GM18505 (cell line): Measurements from ENCODE around the gene MILR1.
"Not testable (repeated sequence)": the region's sequence is repeated elsewhere in the genome, so short reads cannot be mapped to it uniquely, and the experiment has no call there.

Source experiments
- ATAC-seq: cut with Tn5 transposase; IDR thresholded peaks from one replicate; pipeline ENCODE4 v1.9.1; 2021; ENCODE audit not compliant: unreplicated experiment
- POLR2A ChIP-seq: IDR thresholded peaks from 4 replicates; pipeline ENCODE4 v1.6.1; 2011; ENCODE audit warnings: borderline replicate concordance; ENCODE audit not compliant: insufficient read depth, insufficient read length; ENCODE audit errors: extremely low read depth

Gene MILR1

DNA sequence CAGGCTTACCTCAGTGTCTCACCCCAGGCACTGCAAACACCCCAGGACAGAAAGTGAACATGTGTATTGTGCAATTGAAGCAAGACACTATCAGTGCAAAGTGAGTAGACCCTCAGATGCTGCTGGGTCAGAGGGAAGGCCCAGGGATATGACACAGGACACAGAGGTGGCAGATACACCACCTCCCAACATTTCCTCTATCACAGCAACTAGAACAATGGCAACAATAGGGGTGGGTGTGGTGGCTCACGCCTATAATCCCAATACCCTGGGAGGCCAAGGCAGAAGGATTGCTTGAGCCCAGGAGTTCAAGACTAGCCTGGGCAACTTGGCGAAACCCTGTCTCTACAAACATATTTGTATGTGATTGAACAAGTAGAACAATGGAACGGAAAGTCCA lies 22.5 kb downstream of the MILR1 start:
- no peak for ATAC-seq

DNA sequence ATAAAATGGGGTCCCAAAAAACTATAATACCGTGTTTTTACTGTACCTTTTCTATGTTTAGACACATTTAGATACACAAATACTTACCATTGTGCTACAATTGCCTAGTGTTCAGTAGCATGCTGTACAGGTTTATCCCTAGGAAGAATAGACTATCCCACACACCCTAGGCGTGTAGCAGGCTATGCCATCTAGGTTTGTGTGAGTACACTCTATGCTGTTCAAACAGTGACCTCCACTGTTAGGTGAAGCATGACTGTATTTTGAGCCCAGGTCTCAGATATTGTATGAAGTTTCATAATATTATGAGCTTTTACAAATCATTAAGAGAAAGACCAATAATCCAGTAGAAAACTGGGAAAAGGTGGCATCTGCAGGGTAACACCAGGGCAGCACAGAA lies 23.6 kb downstream of the MILR1 start:
- no peak for TF ChIP-seq POLR2A
- ATAC-seq = no peak

More for the DNA sequence above, 22.5 kb downstream of the MILR1 start:
- TF ChIP-seq POLR2A = no peak

DNA sequence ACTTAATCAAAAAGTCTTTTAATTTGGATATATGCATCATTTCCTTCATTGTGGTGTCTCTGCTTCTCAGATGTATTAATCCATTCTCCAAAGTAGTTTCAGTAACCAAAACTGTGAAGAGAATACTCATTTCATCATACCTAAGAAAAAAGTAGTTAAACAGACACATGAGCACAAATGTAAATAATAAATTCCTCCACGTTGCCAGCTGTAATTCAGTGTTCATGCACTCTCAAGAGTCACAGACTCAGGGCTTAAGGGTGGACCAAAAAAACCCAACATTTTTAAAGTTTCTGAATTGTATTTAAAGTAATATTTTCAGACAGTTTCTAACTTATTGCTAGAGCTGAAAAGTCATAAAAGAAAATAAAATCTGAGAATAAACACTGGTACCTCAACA lies 28.9 kb downstream of the MILR1 start:
- no peak for ATAC-seq
- TF ChIP-seq POLR2A = no peak

DNA sequence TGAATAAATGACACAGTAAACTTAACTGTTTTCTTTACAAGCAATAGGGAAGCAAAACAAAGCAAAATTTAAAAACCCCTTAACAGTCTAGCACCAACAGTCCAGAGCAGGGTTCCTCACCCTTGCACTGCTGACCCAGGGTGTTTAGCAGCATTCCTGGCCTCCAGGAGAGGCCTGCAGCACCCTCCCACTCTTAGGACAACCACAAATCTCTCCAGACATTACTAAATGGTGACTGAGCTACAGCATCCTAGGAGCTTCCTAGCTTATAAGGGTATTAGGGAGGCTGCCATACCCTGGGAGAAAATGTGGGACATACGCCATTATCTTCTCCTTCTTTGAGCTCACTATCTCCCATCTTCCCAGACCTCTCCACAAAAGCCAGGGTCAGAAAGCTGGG lies 32.0 kb downstream of the MILR1 start:
- TF ChIP-seq POLR2A = no peak
- ATAC-seq = no peak

DNA sequence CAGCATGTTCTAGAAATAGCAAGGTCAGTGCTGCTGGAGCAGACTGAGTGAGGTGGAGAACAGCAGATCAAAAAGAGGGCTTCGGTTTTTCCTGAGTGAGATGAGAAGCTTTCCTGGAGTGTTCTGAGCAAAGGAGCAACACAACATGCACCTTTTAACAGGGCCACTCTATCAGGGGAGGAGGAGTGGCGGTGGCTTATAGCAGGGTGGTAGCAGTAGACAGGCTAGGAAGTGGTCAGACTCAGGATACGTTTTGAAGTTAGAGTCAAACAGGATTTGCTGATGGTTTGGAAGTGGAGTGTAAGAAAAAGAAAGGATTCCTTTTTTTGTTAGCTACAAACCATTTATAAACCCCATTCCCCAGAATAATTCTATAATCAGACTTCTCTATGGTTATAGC lies 35.5 kb downstream of the MILR1 start:
- no peak for ATAC-seq
- TF ChIP-seq POLR2A = no peak

DNA sequence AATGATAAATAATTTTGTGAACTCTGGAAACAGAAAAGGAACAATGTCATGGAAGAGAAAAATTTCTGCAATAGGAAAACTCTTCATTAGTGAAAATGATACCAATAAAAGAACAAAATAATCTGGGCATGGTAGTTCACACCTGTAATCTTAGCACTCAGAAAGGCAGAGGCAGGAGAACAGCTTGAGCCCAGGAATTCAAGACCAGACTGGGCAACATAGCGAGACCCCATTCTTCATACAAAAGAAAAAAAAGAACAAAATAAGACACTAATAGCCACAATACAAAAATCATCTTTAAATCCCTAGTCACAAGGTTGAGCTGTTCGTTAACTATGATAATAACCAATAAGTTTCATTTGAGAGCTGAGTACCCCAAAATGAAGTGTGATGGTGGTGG lies 39.4 kb downstream of the MILR1 start:
- no peak for ATAC-seq
- TF ChIP-seq POLR2A = no peak

DNA sequence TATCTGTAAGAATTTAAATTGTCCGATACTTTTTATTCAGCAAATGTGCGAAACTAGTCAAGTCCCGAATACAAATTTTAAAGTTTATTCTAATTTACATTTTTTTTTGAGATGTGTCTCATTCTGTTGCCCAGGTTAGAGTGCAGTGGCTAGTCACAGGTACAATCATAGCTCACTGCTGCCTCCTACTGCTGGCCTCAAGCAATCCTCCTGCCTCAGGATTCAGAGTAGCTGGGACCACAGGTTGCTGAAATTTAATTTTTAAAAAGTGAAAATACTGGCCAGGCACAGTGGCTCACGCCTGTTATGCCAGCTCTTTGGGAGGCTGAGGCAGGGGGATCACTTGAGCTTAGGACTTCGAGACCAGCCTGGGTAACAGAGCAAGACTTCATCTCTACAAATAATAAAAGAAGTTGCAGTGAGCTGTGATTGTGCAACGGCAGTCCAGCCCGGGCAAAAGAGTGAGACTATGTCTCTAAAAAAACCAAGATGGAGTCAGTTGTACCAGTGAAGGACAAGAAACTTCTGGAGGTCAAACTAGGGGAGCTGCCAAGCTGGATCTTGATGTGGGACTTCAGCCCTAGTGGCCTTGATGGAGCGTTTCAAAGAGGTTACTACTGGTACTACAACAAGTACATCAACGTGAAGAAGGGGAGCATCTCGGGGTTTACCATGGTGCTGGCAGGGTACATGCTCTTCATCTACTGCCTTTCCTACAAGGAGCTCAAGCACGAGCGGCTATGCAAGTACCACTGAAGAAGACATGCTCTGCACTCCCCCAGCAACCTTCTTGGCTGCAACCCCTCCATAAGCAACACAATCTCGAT lies 42.3 kb downstream of the MILR1 start:
- no peak for TF ChIP-seq POLR2A
- ATAC-seq = no peak

DNA sequence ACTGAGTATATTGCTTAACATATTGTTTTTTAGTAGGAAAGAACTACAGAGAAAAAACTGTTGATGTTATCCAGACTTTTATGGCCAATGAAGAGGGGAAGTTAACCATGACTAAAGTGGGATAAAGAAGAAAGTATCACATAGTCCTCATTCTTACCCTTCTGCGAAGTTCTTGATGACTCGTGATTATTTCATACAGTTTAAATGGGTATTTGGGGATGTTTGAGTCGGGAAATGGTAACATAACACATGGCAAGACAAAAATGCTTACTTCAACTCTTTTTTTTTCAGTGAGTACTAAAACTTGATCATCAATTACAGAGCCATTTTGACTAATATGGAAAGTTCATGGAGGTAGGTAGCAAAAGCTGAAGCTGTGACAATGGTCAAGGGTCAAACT lies 43.1 kb downstream of the MILR1 start:
- TF ChIP-seq POLR2A = no peak
- no peak for ATAC-seq

DNA sequence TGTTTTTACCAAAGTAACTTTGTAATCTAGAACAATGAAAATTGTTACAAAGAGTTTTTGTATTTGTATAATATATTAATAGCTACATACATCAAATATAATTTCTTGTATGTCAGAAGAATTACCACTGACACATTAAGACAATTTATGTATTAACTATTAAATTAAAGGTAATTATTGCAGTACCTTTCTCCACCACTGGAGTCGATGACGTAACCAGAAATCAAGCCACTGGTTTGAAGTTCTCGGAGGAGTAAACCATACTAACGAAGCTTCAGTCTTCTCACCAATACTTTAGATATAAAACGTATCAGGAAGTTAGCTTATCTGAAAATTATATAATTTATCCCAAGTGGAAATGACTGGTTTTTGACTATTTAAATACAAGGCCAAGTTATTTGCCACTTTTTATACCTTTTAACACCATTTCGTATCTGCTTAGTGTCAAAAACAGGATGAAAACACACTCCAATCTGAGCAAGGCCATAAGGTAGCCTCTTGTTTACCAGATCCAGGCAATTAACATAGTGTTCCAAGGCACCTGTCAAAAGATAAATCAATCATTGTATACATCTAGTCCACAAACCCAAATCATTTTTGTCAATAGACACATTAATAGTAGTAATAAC lies 43.7 kb downstream of the MILR1 start:
- no peak for TF ChIP-seq POLR2A
- ATAC-seq = no peak

DNA sequence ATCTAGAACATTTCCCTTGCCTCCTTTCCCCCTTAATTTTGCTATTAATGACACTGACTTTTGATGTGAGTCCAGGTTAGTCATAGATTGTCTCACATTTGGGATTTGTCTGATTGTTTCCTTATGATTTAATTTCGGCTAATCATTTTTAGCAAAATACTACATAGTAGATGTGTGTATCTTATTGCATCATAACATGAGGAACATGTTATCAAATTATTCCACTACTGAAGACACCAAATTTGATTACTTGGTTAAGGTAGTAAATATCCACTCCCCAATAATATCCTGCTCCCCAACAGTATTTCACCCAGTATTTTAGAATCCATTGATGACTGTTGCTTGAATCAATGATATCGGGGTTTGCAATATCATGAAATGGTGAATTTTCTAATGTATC lies 45.2 kb downstream of the MILR1 start:
- no peak for TF ChIP-seq POLR2A
- ATAC-seq = no peak

DNA sequence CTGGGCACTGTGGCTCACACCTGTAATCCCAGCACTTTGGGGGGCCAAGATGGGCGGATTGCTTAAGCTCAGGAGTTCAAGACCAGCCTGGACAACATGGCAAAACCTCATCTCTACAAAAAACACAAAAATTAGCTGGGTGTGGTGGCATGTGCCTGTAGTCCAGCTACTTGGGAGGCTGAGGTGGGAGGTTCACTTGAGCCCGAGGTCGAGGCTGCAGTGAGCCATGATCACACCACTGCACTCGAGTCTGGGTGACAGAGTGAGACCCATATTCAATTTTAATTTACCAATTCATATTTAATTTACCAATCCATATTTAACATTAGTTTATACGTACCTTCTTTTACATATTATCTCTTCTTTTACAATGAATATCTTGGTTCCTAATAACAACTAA lies 46.4 kb downstream of the MILR1 start:
- not testable (repeated sequence) for ATAC-seq

DNA sequence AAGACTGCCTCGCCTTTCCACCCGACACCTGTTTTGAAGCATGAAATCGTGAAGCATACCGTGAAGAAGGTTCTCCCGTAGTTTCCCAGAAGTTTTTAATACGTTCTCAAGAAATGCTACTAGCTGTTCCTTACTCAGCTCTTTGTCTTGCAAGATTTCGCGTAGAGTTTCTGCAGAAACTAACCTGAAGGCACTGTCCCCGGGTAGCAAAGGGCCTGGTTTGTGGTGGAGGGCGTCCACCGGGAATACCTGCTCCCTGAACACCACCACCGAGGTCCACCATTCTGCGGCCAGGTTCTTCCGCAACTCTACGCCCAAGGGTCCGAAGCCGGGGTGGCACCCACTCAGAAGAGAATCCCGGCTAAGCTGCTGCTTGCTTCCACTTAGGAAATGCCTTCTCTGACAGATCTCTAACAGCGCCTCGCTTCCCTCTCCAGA lies 47.5 kb downstream of the MILR1 start:
- ATAC-seq = no peak
- TF ChIP-seq POLR2A = no peak

DNA sequence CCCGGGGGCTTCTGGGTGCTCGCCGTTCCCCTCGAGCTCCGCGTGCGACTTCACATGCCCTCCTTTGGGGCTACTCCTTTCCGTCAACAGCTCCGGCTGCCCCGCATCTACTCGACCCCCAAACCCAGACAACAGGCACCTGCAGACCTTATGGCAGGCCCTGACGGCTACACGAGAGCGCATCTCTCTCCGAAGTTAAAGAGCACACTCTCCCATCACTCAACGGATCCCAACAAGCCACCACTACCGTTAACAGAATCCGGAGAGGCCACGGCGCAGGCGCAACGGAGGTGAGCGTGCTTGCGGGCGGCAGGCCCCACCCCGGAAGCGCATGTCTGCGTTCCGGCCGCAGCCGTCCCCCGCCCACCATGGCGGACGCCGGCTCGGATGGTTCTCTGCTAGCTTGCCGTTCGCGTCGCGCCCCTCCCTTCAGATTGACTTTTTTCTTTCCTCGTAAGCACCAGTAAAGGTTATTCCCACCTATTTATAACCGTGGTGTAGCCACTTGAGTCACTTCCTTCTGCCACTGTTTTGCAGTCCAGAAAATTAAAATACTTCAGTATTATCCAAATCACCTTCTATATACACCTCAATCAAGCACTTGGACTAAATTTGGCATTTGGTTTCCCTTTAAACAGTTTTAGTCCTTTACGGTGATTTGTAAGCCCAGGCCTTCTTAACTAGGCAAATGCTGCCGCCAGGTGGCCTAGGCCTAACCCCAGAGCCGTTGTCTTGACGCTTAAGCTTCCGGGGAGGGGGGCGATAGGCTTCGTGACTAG lies 48.1 kb downstream of the MILR1 start, which contains the start of gene POLG2:
POLG2 (minus strand) TSS at position 269 of the 779 bp plus-strand sequence; CDS start at position 183, 86 bp downstream.
- peak; percentile 80 for ATAC-seq
- TF ChIP-seq POLR2A = peak; percentile 92
